SKM-1 (cell line): ENCODE data around the gene PBX4.

Experiments used
- DNase-seq: peaks from one replicate; lab custom pipeline; 2025; ENCODE audit not compliant: unreplicated experiment; lab: John Stamatoyannopoulos, UW

PBX4 gene

DNA sequence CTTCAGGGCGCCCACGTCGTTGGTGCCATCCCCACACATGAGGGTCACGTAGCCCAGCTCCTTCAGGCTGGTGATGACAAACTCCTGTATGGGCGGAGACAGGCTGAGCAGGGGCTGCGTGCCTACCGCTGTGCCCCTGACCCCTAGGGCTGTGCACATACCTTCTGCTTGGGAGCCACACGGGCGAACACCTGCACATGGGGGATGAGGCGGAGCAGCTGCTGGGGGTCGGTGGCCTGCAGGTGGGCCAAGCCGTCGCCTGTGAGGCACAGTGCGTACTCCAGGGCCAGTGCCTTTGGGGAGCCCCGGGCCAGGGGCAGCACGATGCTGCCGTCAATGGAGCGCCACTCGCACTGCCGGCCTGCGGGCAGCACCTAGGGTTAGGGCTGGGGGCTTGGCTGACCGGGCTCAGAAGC, 31.1 kb upstream of the PBX4 start:
- no peak for DNase-seq

DNA sequence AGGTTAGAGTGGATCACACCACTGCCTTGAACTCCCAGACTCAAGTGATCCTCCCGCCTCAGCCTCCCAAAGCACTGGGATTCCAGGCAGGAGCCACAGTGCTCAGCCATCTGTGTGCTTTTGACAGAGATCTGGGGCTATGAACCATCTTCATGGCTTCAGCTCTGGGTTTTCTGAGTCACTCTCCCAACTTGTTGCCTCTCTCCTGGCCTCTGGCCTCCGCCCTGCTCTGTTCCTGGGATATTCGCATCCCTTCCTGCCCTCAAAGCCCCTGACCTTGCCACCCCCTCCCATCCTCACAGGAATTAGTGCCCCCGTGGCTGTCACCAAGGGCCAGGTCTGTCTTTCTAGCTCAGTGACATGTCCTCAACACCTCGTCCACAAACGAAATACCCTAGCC, 30.7 kb upstream of the PBX4 start:
- no peak for DNase-seq

GRCh38 chr19:19647037-19647835, 28.7 kb upstream of the PBX4 start:
- no peak for DNase-seq

DNA sequence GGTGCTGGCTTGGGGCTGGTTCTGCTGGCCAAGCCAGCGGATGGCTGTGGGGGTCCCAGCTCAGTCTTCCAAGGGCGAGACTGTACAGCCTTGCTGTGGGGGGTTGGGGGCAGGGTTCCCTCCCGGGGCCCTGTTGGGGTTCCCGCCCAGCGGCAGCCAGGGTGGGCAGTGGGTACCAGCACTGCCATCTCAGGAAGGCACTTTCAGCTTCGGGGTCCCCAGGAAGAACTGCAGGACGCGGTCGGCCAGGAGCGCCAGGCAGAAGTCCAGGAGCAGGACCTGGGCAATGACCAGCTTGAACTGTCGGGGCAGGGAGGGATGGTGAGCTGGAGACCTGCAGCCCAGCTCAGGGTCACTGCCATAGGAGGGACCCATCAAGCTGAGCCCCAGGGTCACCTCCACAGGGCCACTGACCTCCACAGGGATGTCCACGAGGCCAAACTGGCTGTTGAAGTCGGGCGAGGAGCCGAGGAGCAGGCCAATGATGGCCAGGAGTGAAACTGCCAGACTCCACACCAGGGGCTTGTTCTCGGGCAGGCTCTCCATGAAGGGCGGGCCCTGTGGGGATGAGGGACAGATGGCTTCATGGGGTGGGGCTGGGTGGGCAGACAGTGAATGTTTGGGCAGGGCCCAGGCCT, 26.9 kb upstream of the PBX4 start:
- no peak for DNase-seq

GRCh38 chr19:19644054-19644388, 25.5 kb upstream of the PBX4 start:
- DNase-seq, result no peak

- peak; percentile 79 for DNase-seq
Measured at GRCh38 chr19:19643158-19644053, 24.9 kb upstream of the PBX4 start, which contains the start of gene GMIP. Gene GMIP (minus strand): TSS chr19:19643657. CDS start chr19:19643529, 128 bp downstream.

GRCh38 chr19:19642506-19643157, 24.1 kb upstream of the PBX4 start:
- DNase-seq, result no peak

- no peak for DNase-seq
Measured at GRCh38 chr19:19637523-19638251, 19.2 kb upstream of the PBX4 start.

GRCh38 chr19:19637186-19637522, 18.7 kb upstream of the PBX4 start:
- no peak for DNase-seq

DNA sequence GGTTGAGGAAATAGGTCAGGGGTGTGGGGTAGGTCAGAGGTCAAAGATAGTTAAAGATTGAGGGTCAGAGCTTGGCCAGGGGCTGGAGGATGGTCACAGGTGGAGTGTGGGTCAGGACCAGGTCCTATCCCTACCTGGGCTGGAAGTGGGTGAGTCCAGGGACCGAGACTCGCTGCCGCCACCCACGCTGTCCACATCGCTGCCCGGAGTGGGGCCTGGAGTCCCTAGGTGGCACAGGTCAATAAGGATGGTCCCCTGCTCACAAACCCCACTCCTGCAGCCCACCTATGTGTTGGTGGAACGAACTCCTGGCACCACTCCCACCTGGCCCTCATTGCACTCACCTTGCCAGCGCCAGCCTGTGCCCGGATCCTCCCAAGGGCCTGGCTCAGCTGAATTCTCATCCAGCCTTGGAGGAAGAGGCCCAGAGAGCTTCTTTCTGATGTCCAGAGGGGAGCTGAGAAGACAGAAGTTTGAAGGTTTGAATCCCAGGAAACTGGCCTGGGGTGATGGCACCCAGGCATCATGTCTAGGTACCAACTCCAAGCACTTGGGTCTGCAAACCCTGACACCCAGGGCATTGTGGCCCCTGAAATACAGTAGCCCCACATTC, 18.2 kb upstream of the PBX4 start:
- no peak for DNase-seq

- DNase-seq, result no peak
Measured at GRCh38 chr19:19635313-19635702, 16.8 kb upstream of the PBX4 start.

- no peak for DNase-seq
Measured at GRCh38 chr19:19634516-19635312, 16.2 kb upstream of the PBX4 start.

GRCh38 chr19:19633711-19634515, 15.4 kb upstream of the PBX4 start:
- no peak for DNase-seq

DNA sequence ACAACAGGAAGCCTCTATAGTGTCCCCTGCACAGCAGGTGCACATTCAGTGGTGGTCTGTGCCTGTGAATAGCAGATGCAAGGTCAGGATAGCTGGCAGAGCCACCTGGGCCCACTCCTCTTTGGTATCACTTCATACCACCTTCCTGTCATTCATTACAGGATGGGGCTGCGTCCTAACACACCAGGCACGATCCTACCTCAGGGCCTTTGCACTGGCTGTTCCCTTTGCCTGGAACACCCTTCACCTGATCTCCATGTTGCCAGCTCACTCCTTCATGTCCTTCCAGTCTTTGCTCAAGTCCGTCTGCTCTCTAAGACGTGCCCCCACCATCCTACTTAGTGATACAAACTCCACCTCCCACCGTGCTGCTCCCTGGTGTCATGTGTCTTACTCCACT, 14.2 kb upstream of the PBX4 start:
- DNase-seq, result no peak

DNA sequence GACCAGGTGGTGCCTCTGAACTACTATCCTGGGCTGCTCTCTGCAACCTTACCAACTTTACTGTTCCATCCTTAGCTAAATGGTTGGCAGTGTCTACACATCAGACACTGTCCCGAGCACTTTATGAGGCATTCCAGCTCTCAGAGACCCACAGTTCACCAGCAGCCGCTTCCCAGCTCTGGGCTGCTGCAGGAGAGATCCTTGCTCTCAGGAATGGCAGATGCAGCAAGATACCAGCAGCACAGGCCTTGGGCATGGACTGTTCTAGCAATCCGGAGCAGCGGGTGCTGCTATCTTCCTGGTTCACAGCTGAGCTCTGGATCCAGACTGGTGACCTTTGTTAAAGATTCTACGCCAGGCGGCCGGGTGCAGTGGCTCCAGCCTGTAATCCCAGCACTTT, 12.9 kb upstream of the PBX4 start:
- DNase-seq, result no peak

DNA sequence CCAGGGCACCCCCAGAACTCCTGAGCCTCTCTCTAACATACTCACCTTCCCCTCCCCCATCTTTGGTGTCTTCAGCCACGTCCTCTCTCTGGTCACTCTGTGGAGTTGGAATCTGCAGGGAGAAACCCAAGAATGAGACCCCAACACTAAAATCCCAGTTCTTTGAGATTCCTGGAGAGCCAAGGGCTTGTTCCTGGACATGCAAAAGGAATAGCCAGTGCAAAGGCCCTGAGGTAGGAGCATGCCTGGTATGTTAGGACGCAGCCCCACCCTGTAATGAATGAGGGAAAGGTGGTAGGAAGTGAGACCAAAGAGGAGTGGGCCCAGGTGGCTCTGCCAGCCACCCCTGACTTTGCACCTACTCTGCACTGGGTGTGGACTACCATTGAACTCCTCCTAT, 11.9 kb upstream of the PBX4 start:
- no peak for DNase-seq

DNA sequence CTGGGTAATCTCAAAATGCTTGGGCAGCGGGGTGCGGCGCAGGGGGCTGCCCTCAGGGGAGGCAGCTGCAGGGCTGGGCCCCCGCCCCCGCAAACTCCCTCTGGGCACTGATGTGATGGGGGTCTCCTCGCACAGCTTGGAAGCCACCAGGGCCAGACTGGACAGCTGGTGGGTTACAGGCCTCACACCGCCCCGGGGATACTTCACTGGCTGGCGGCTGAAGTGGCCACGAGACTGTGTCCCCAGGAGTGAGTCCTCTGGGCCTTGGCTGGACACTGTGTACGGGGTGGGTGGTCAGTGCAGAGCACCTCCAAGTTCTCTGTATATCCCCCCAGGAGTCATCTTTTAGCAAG, 11.6 kb upstream of the PBX4 start:
- DNase-seq, result no peak

- no peak for DNase-seq
Measured at GRCh38 chr19:19628501-19629134, 10.1 kb upstream of the PBX4 start.
